ENCODE data around the gene RPL38.

Gene RPL38

DNA sequence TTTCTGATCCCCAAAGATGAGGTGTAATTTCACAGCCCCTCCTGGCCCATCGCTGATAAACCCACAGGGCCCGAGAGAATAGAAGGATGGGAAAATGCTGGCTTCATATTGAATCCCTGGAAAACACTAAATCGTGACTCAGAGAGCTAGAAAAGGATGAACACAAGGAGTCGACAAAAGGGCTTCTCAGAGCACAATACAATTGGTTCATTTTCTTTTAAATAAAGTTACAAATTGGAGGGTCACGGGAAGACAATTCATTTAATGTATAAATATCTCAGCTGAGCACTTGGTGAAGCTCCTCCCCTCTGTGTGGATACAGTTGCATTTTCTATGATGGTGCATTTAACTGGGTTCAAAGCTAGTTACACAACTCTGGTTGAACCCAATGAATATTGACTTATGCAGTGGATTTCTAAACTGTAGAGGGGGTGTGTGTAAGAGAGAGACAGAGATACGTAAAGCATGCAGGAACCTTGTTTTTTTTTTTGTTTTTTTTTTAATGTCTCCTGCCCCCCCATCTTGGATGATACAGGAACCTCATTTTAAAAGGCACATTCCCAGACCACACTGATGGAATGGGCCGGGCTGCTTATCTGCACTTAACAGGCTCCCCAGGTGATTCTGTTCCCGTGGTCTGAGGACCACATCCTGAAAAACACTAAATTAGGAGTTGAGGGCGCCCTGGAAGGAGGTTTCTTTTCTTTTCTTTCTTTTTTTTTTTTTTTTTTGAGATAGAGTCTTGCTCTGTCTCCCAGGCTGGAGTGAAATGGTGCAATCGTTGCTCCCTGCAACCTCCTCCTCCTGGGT lies 24.0 kb downstream of the RPL38 start:
- no peak for DNase-seq

GRCh38 chr17:74228306-74228978 lies 25.0 kb downstream of the RPL38 start:
- DNase-seq: no peak

DNA sequence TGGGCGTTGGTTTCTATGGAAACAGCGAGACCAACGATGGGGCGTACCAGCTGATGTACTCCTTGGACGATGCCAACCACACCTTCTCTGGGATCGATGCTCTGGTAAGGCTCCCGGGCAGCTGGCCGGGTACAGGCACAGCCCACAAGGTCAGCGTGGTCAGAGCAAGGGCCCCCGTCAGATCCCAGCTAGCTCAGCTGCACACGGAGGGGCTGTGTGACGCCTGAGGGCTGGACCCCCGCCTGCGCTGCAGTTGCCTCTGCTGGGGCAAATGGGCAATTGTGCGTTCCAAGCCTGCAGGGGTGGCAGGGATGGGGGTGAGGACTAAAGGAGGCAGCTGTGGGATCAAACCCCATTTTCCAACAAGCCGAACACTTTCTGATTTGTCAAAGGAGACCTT lies 27.4 kb downstream of the RPL38 start:
- DNase-seq: no peak

GRCh38 chr17:74231928-74232907 lies 28.7 kb downstream of the RPL38 start:
- DNase-seq: no peak

DNA sequence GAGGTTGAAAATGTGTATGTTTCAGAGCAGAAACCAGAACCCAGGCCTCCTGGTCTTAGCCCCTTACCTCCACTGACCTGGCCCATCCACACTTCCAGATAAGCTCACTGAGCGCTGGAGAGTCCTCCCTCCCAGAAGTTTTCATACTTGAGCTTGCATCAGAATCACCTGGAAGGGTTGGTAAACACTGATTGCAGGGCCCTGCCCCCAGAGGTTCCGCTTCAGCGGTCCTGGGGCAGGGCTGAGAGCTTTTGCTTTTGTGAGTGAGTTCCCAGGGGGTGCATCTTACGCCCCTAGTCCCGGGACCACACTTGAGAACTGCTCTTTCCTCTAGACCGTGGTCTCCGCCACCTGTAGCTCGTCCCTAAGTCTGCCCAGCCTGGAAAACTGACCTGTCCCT lies 30.5 kb downstream of the RPL38 start:
- DNase-seq: no peak

DNA sequence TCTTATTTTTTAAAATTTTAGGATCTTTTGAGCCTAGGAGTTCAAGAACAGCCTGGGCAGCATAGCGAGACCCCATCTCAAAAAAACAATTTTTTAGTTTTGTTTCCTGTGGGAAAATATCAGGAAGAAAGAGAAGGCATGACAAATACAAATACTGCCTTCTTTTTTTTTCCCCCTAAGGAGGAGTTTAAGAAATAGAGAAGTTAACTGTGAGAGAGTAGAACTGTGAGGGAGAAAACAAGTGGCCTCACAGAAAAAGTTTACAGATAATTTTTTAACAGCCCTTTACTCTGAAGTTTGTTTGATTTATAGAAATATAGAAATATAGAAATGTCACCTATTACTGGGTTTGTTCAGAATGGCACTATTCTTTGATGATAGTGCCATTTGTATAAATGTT lies 31.0 kb downstream of the RPL38 start:
- no peak for DNase-seq

GRCh38 chr17:74235040-74235581 lies 31.6 kb downstream of the RPL38 start:
- DNase-seq: no peak

DNA sequence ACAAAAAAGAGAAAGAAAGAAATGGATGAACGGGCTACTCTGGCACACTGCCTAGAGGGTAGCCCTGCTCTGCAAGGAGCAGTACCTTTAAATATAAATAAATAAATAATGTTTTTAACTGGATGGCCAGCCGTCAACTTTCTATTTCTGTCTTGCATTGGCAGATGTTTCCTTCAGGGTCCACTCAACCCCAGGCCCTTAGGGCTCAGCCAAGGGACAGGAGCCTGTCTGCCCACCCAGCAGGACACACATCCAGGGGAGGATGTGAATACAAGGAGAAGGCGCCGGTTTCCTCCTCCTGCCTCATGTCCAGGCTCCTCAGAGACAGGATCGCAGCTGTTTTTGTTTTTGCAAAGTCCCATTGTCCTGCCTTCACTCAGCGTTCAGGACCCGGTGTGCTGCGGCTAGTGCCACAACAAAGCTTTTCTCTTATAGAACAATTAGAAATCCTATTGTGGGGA lies 32.5 kb downstream of the RPL38 start:
- DNase-seq: no peak

- DNase-seq: no peak
Measured at GRCh38 chr17:74237321-74237720, 33.8 kb downstream of the RPL38 start.

DNA sequence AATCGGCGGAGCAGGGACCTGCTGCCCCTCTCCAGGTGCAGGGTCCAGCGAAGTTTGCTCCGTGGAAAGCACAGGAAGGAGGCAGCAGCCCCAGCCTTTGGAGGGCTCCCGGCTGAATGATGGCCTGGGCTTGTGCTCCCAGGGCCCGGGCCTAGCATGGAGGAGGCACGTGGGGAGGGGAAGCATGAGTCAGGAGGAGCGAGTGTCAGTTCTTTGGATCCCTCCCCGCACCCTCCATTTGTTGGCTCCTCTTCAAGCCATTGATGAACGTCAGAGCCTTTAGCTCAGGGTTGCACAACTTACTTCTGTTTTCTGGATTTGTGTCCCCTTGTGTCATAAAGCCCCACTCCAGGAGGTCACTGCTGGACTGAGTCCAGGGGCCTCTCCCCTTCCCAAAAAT lies 35.7 kb downstream of the RPL38 start:
- DNase-seq: no peak

- DNase-seq: no peak
Measured at GRCh38 chr17:74240618-74241205, 37.2 kb downstream of the RPL38 start.

DNA sequence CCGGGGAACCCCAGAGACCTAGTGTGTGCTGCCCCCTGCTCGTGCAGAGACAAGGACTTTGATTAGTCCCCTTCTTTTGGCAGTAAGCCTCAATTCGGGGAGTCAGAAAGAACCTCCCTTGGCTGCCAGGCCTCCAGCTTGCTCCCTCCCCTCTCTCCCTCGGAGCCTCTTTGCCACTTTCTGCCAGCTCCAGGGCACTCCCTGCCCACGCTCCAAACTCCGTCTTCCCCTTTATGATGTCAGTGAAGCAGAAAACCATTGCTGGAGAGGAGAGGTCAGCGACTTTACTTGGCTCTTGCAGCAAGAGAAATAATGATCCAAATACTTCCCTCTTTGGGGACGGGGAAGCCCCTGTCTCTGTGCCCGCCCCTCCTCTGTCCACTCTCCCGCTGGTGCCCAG lies 38.0 kb downstream of the RPL38 start:
- DNase-seq: no peak

- no peak for DNase-seq
Measured at GRCh38 chr17:74241847-74242246, 38.4 kb downstream of the RPL38 start.

GRCh38 chr17:74243013-74243755 lies 39.7 kb downstream of the RPL38 start:
- DNase-seq: no peak

GRCh38 chr17:74244128-74244527 lies 40.6 kb downstream of the RPL38 start:
- no peak for DNase-seq

- DNase-seq: no peak
Measured at GRCh38 chr17:74244548-74244947, 41.1 kb downstream of the RPL38 start.

DNA sequence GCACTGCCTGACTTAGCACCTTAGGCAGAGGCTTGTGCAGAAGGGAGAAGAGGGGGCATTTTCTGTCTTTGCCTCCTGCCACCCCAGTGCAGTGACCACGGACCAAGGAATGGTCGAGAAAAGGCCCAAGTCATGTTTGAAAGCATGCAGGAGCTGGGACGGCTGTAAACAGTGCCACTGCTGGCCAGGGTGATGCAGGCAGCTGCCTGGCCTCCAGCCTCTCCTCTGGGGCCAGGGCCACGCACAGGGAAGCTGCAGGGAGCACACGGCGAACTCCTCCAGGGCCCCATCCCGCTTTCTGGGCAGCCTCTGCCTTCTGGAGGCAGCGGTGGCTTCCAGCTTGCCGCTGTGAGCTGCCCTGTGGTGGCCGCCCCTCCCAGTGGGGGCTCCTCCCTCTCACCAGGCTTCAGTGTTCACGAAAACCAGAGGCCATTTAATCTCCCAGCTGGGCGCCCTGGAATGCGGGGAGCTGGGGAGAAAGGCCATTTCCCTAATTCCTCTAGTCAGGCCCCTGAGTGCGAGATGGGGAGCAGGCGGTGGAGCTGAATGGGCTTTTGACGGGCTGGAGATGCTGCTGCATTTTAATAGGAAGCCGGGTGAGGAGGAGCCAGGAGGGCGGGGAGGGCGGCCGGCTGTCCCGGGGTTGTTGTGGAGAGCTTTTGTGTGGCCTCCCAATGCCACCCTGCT lies 41.8 kb downstream of the RPL38 start:
- DNase-seq: no peak

GRCh38 chr17:74245871-74246270 lies 42.4 kb downstream of the RPL38 start:
- DNase-seq: no peak

DNA sequence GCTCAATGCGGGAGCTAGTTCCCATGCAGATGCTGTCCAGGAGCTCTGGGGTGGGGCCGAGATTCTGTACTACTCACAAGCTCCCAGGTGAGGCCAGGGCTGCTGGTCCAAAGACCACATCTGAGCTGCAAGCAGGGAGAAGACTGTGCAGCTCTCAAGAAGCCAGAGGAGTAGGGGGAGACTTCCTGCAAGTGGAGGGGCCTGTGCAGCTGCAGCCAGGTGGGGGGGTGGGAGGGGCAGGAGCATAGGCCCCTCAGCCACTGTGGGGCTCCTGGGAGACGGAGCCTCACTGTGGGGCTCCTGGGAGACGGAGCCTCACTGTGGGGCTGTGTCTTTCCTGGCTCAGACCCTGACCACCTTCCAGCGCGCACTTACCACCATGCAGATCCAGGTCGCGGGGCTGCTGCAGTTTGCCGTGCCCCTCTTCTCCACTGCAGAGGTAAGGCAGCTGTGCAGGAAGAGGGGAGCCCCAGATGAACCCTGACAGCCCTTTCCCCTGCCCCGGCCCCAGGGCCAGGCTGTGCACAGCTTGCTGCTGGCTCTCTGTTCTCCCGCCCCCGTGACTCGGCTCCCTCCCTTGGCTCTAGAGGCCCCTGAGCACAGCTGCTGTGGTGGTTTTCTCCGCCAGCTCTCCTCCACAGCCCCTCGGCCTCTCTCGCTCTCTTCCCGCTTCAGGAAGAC lies 46.3 kb downstream of the RPL38 start:
- no peak for DNase-seq

DNA sequence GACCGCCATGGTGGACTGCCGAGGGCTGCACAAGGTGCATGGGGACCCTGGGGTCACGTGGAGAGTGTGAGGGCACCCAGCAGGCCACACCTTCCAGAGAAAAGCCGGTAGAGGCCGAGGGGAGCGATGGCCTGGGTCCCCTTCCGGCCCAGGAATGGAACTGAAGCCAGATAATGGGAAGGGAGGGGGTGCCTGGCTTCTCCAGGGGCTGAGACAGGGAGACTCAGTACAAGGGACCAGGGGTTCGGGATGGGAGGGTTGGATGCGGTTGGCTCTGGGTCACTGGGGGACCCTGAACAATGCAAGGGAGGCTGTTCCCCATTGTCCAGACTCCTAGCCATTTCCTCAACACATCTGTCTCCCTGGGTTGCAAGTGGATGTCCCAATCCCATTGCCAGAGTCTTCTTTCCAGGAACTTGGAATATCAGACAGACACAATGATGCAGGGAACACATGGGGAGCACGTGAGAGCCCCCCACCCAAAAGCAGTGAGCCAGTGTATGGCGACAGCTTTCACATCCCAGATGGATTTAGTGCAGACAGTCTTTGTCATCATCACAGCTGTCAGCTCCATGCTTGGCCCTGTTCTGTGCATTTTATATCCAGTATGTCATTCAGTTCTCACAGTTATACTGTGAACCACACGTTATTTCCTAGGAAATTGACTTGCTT lies 47.0 kb downstream of the RPL38 start:
- no peak for DNase-seq
